Activated CD4-positive, alpha-beta T cell treated with anti-CD3 and anti-CD28 coated beads, Interleukin-2, Interleukin-6, amounts not matched to agents 100 ng/mL and 50 ng/mL, durations not matched to agents 16 hours and 8 hours (primary cell): ENCODE measurements around the gene PIK3AP1.
"Not testable (repeated sequence)": the region's sequence is repeated elsewhere in the genome, so short reads cannot be mapped to it uniquely, and the experiment has no call there.

Experiments
- DNase-seq: peaks from one replicate; pipeline ENCODE4 v3.0.0-alpha.2; 2020

The PIK3AP1 gene

DNA sequence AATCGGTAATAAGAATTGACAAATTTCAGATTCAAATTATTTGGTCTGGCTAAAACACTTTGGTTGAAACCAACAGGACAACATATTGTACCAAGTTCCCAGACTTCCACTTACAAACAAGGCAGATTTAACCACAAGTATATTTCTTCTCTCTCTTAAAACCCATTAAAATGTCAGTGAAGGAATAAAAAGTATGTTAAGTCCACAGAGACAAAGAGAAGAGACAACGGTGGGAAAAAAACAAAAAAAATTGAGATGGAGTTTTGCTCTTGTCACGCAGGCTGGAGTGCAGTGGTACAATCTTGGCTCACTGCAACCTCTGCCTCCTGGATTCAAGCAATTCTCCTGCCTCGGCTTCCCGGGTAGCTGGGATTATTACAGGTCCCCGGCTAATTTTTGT lies 149.8 kb downstream of the PIK3AP1 start:
- DNase-seq: no peak

DNA sequence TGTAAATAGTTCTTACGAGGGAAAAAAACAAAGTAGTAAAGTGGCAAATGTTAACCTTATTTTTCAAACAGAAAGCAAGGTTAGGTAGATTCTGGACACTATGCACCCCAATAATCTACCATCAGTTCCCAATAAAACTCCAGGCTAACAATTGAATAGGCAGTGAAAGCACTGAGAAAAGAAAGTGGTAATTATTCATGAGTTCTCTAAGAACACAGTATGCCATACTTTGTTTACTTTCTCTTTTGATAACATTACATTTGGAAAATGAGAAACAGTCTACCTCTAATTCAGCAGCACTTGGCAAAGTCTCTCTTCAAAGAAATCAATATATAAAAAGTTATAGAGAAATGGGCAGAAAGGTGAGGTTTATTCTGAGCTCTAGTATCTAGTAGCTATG lies 151.9 kb downstream of the PIK3AP1 start:
- DNase-seq: no peak

DNA sequence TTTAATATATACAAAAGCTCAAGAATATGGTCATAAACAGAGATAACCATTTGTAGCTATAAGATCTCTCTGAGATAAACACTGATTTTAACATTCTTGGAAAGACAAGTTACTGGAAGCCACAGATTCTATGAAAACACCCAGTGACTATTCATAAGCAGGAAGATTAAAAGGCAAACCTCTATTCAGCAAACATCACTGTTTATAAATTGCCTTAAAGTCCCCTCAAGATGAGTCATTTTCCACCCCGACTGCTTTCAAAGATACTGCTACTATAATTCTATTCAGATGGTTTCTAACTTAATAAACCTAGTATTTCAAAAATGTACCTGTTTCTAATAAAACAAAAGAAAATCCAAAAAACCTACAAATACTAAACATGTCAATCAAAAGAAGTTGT lies 154.5 kb downstream of the PIK3AP1 start:
- peak; percentile 42 for DNase-seq

DNA sequence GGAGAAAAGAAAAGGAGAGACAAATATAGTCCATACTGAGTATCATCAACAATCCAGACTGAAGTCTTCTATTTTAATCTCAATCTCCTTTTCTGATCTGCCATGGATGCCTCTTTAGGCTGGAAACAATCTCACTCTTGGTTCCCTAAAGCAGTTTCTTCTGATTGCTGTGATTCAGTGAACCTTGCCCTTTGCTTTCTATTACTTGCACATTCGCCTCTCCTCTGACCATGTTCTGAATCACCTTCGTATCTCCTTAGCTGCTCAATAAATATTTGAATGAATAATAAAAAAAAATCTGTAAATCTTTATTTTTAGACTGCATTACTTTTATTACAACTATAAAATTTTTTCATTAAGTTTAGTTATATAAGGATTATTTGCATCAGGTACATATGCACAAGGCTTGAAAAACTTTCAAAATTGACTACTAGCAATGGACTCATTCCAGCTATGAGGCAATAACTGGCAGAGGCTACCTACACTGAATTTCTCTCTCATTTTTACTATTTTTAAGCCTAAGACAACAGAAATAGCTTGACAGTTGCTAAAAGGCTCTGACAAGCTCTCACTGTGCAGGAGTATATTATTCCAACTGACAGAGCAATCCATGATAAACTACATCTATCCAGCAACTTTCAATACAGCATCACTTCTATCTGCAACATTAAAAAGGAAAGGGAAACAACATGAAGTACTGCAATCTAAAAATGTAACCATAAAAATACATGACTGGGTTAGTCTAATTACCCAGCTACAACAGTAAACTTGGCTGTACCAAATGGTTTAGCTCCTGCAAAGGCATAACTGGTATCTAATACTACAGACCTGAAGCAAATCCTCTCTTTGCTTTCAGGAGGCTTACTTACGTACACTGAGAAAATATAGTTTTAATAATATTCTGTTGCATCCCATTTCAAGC lies 159.1 kb downstream of the PIK3AP1 start:
- no peak for DNase-seq

DNA sequence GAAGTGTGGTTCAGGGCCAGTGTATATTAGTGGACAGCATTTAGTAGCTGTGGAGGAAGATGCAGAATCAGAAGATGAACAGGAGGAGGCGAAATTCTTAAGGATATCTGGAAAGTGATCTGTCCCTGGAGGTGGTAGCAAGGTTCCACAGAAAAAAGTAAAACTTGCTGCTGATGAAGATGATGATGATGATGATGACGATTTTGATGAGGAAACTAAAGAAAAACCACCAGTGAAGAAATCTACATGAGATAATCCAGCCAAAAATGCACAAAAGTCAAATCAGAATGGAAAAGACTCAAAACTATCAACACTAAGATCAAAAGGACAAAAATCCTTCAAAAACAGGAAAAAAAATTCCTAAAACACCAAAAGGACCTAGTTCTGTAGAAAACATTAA lies 159.8 kb downstream of the PIK3AP1 start:
- no peak for DNase-seq

DNA sequence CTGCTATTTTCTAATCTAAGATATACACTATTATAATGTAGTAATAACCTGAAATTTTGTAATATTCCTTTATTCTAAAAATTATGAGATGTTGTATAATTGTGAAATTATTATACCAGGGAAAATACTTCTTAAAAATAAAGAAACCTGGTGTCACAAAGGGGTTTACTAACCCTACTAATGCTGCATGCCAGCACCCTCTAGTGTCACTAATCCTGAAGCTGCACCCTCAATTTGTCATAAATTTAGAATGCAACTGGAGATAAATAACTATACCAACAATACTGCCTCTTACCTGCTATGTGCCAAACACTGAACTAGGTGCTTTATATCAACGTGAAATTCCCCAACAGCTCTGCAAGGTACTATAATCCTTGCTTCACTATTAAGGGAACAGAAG lies 164.3 kb downstream of the PIK3AP1 start:
- peak; percentile 7 for DNase-seq

DNA sequence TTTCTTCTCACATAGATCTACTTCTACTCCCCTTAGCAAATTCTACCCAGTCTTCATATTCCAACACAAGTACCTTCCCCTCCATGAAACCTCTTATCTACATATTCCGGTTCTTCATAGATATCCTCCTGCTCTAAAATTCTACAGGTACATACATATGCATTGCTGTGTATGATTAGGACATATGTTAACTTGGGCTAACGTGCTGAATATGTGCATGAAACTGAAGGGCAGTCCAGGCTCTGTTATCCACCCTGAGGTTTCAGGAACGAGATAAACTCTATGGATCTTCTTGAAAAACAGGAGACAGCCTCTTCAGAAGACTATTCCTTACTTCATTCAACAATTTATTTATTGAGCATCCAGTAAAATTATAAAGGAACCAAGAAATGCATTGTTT lies 165.0 kb downstream of the PIK3AP1 start:
- no peak for DNase-seq

DNA sequence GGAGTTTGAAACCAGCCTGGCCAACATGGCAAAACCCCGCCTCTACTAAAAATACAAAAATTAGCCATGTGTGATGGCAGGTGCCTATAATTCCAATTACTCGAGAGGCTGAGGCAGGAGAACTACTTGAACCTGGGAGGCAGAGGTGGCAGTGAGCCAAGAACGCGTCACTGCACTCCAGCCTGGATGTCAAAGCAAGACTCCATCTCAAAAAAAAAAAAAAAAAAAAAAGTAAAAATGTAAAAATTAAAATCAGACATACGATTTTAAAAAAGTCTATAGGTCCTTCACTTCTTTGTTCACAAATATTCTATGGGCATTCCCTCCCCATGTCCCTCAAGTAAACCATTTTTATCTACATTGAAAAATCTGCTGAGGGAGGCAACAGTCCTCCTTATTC lies 171.7 kb downstream of the PIK3AP1 start:
- DNase-seq: no peak

DNA sequence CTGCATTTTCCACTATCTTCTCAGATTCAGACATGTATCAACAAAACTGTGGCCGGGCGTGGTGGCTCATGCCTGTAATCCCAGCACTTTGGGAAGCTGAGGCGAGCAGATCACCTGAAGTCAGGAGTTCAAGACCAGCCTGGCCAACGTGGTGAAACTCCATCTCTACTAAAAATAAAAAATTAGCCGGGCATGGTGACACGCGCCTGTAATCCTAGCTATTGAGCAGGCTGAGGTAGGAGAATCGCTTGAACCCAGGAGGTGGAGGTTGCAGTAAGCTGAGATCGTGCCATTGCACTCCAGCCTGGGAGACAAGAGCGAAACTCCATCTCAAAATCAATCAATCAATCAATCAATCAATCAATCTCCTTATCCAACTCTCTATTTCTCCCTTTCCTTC lies 174.8 kb downstream of the PIK3AP1 start:
- DNase-seq: not testable (repeated sequence)
